IPS-15b (cell line): ENCODE data around the gene RTN1.
"Not testable (repeated sequence)": the region's sequence is repeated elsewhere in the genome, so short reads cannot be mapped to it uniquely, and the experiment has no call there.

Experiments used
- H3K27me3 ChIP-seq: one replicate; pipeline ENCODE4 v1.6.1; 2013; ENCODE audit warnings: low read length; ENCODE audit not compliant: control insufficient read depth, insufficient read depth
- H3K36me3 ChIP-seq: one replicate; pipeline ENCODE4 v1.6.1; 2013; ENCODE audit warnings: low read length; ENCODE audit not compliant: control insufficient read depth, insufficient read depth
- H3K4me1 ChIP-seq: one replicate; pipeline ENCODE4 v1.6.1; 2013; ENCODE audit warnings: mild to moderate bottlenecking, low read length; ENCODE audit not compliant: control insufficient read depth, insufficient read depth
- H3K4me3 ChIP-seq: one replicate; pipeline ENCODE4 v1.5.1; 2013; ENCODE audit warnings: low read depth, low read length
- H3K9ac ChIP-seq: one replicate; pipeline ENCODE4 v1.6.1; 2013; ENCODE audit warnings: low read depth, mild to moderate bottlenecking, low read length
- H3K9me3 ChIP-seq: one replicate; pipeline ENCODE4 v1.6.1; 2013; ENCODE audit warnings: mild to moderate bottlenecking, low read length; ENCODE audit not compliant: control insufficient read depth, insufficient read depth

Gene RTN1

DNA sequence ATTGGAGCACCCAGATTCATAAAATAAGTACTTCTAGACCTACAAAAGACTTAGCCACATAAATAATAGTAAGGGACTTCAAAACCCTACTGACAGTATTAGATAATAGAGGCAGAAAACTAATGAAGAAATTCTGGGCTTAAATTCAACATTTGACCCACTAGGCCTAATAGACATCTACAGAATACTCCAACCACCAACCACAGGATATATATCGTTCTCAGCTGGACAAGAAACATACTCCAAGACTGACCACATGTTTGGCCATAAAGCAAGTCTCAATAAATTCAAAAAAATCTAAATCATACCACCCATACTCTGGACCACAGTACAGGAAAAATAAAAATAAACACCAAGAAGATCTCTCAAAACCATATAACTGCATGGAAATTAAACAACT lies 180.2 kb downstream of the RTN1 start:
- Histone ChIP-seq H3K9ac (no peak overlapping the region), H3K27me3 (no peaks in the 10 kb centered on the region), H3K4me3 (no peak overlapping the region), H3K36me3 (no peaks in the 10 kb centered on the region), H3K9me3 (no peaks in the 10 kb centered on the region), H3K4me1 (no peaks in the 10 kb centered on the region)

DNA sequence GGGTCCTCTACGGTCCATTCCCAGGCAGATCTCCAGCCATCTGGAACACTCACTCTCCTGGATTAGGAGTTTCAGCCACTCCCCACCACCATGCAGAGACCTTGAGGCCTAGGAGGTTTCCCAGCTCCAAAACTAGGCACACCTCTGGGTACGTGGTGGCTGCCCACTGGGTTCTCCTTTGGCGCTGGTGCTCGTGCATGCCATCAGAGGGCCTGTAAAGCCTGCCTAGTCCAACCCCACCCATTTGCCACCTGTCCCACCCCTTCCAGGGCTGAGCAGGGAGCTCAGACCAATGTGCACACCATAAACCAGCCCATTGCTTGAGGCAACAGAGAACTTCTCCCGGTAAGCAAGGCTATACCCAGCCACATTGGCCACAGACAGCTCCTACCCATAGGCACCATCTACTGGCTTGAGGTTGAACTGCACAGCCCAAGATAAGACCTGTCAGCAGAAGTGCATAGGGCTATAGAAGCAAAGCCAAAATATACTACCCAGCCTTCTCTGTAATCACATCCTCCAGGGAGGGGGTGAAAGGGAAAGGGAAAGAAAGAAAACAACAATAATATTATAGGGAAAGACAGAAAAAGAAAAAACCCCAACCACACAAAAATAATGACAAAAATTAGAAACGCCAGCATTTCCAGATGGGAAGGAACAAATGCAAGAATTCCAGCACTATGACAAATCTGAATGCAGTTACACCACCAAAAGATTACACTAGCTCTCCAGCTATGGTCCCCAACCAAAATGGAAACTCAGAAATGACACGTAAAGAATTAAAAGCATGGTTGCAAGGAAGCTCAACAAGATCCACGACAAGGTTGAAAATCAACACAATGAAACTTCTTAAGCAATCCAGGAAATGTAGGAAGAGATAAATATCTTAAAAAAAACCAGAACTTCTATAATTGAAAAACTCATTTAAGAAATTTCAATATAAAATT lies 182.1 kb downstream of the RTN1 start:
- no peaks in the 10 kb centered on the region for H3K4me1 ChIP-seq
- no peaks in the 10 kb centered on the region for H3K36me3 ChIP-seq
- H3K4me3 ChIP-seq, result no peak overlapping the region
- no peak overlapping the region for H3K9ac ChIP-seq
- H3K27me3 ChIP-seq, result no peaks in the 10 kb centered on the region
- no peaks in the 10 kb centered on the region for H3K9me3 ChIP-seq

DNA sequence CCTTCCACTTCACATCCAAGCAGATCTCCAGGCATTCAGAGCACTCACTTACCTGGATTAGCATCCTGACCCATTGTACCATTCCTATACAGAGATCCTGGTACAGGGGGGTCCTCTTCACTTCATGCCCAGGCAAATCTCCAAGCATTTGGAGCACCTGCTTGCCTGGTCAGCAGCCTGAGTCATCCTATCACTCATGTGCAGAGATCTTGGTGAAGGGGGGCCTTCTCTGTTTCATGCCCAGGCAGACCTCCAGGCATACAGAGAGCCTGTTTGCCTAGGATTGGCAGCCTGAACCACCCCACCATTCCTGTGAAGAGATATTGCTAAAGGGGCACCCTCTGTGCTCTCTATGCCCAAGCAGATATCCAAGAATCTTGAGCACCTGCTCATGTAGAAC lies 182.9 kb downstream of the RTN1 start:
- no peak overlapping the region for H3K4me3 ChIP-seq
- H3K9me3 ChIP-seq, result no peaks in the 10 kb centered on the region
- H3K36me3 ChIP-seq, result no peaks in the 10 kb centered on the region
- no peaks in the 10 kb centered on the region for H3K27me3 ChIP-seq
- H3K9ac ChIP-seq, result no peak overlapping the region
- no peaks in the 10 kb centered on the region for H3K4me1 ChIP-seq

DNA sequence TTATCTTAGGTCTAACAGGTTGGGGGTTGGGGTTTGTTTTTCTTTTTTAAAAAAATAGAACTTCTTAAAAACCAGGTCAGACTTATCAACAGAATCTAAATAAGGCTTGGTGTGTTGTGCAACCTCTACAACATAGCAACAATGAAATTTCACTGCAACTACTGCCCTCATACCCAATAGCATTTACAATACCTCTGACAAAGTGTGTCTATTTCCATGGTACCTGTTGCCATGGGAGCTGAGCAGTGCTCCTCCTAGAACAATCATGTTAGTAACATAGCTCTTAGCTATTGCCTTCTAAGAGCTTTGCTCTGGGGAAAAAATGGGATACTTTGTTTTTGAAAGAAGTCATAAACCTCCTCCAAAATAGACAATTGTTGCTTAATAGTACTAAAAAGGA lies 190.7 kb downstream of the RTN1 start:
- Histone ChIP-seq H3K36me3 (no peaks in the 10 kb centered on the region), H3K9me3 (no peaks in the 10 kb centered on the region), H3K27me3 (no peaks in the 10 kb centered on the region), H3K9ac (no peak overlapping the region), H3K4me3 (no peak overlapping the region), H3K4me1 (no peaks in the 10 kb centered on the region)

DNA sequence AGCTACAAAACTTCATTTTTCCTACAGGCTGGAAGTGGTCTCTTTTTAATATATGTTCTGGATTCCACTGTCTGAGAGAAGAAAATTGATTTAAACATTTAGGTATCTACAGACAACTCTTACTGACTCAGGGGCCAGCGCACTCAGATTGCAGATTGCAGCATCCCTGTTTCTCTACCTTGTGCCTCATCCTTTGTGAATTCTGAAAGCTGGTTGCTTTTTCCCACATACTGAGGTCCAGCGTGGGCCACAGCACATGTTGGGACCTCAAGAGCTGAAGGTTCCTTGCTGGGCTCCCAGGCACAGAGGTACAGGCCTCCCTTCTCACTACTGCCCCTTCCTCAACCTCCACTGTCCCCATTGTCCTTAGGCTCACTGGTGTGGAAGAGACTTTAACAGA lies 192.2 kb downstream of the RTN1 start:
- Histone ChIP-seq H3K4me1 (no peaks in the 10 kb centered on the region), H3K4me3 (no peak overlapping the region), H3K27me3 (no peaks in the 10 kb centered on the region), H3K9ac (no peak overlapping the region), H3K36me3 (no peaks in the 10 kb centered on the region), H3K9me3 (no peaks in the 10 kb centered on the region)

DNA sequence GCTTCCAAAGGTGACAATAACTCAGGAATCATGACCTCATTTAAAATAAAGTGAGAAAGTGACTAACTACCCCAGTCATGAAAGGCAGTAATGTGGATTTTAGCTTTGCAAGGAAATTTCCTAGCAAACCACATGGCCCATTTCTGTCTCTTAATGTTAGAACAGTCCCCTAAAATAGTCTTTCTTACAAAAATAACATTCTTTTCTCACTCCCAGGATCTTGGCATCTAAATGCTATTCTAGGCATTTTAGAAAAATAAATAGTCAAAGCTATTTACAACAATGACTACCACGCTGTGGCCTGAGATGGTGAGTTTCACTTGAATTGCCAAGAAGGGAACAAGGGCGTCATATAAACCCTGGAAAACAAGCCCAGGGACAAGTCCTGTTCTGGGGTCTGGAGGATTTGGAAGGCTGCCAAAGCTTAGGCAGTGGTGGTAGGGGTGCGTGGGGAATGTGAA lies 192.8 kb downstream of the RTN1 start:
- Histone ChIP-seq H3K4me3 (no peak overlapping the region), H3K4me1 (no peaks in the 10 kb centered on the region), H3K36me3 (no peaks in the 10 kb centered on the region), H3K27me3 (no peaks in the 10 kb centered on the region), H3K9ac (no peak overlapping the region), H3K9me3 (no peaks in the 10 kb centered on the region)

DNA sequence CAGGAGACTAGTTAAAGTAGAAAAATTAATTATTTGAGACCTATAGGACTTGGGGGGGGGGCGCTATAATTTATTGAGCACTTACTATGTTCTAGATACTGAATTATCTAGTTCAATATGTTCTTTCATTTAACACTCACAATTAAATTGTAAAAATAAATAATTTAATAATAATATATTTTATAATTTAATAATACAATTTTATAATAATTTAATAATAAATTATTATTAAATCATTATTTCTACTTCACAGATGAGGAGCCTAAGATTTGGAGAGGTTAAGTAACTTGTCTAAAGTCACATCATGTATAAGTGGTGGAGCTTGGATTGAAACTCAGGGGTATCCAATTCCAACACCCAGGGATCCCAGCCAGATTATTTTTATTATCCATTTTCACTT lies 195.2 kb downstream of the RTN1 start:
- no peaks in the 10 kb centered on the region for H3K27me3 ChIP-seq
- H3K9me3 ChIP-seq, result no peaks in the 10 kb centered on the region
- no peaks in the 10 kb centered on the region for H3K4me1 ChIP-seq
- no peaks in the 10 kb centered on the region for H3K36me3 ChIP-seq
- no peak overlapping the region for H3K9ac ChIP-seq
- H3K4me3 ChIP-seq, result no peak overlapping the region

DNA sequence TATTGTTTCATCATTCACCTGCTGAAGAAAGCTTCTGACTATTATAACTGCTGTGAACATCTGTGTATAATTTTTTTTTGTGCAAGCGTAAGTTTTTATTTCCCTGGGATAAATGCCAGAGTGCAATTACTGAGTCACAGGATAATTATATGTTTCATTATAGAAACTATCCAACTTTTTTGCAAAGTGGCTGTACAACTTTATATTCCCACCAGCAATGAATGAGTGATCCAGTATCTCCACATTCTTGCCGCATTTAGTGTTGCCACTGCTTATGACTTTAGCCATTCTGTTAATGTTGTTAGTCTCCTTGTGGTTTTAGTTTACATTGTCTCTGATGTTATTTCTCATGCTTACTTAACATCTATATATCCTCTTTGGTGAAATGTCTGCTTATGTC lies 205.8 kb downstream of the RTN1 start:
- Histone ChIP-seq H3K4me1 (no peaks in the 10 kb centered on the region), H3K36me3 (no peaks in the 10 kb centered on the region), H3K4me3 (no peak overlapping the region), H3K27me3 (no peaks in the 10 kb centered on the region), H3K9me3 (no peaks in the 10 kb centered on the region), H3K9ac (no peak overlapping the region)

DNA sequence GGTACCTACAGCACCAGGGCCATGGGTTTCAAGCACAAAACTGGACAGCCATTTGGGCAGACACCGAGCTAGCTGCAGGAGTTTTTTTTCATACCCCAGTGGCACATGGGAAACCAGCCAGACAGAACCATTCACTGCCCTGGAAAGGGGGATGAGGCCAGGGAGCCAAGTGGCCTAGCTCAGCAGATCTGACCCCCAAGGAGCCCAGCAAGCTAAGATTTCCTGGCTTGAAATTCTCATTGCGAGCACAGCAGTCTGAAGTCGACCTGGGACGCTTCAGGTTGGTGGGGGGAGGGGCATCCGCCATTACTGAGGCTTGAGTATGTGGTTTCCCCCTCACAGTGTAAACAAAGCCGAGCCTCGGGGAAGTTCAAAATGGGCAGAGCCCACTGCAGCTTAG lies 212.8 kb downstream of the RTN1 start:
- H3K9ac ChIP-seq, result no peak overlapping the region
- no peak overlapping the region for H3K4me3 ChIP-seq
- H3K4me1 ChIP-seq, result no peaks in the 10 kb centered on the region
- no peaks in the 10 kb centered on the region for H3K9me3 ChIP-seq
- H3K27me3 ChIP-seq, result no peaks in the 10 kb centered on the region
- H3K36me3 ChIP-seq, result no peaks in the 10 kb centered on the region

DNA sequence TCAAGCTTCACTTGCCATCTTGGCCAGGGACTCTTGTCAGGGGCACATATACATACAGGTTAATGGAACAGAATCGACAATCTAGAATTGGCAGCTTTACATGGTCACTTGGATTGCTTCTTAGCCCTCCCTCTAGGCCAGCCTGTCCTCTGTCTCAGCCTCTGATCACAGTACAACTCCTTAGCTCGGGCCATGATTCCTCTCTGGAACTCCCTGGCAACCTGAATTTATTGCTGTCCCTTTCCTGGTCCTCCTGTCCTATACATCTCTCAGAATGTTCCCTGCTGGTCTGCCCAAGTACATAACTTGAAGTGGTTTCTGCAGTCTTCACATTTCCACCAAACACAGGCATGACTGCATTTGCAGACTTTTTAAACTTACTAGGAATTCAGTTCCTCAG lies 214.1 kb downstream of the RTN1 start:
- no peak overlapping the region for H3K4me3 ChIP-seq
- H3K9ac ChIP-seq, result no peak overlapping the region
- H3K9me3 ChIP-seq, result no peaks in the 10 kb centered on the region
- no peaks in the 10 kb centered on the region for H3K36me3 ChIP-seq
- H3K27me3 ChIP-seq, result no peaks in the 10 kb centered on the region
- H3K4me1 ChIP-seq, result no peaks in the 10 kb centered on the region

DNA sequence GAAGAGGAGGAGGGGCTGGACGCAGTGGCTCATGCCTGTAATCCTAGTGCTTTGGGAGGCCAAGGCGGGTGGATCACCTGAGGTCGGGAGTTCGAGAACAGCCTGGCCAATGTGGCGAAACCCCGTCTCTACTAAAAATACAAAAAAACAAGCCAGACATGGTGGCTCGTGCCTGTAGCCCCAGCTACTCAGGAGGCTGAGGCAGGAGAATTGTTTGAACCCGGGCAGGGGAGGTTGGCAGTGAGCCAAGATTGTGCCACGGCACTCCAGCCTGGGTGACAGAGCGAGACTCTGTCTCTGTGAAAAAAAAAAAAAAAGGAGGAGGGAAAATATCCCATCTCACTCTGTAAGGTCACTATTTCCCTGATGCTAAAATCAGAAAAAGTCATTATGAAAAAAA lies 216.4 kb downstream of the RTN1 start:
- not testable (repeated sequence) for H3K4me1 ChIP-seq, H3K9ac ChIP-seq, H3K4me3 ChIP-seq, H3K9me3 ChIP-seq, H3K27me3 ChIP-seq, H3K36me3 ChIP-seq

DNA sequence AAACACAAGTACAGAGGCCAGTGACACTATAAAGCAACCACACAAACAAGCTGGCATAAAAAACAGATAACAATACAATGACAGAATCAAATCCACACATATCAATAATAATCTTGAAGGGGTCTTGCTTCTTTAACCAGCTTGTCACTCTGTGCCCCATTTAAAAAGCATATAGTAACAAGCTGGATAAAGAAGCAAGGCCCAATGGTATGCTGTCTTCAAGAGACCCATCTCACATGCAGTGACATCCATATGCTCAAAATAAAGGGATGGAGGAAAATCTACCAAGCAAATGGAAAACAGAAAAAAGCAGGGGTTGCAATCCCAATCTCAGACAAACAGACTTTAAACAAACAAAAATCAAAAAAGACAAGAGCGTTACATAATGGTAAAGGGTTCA lies 223.7 kb downstream of the RTN1 start:
- not testable (repeated sequence) for H3K9me3 ChIP-seq, H3K4me1 ChIP-seq, H3K36me3 ChIP-seq, H3K9ac ChIP-seq, H3K4me3 ChIP-seq, H3K27me3 ChIP-seq
